Natural killer cell (primary cell): ENCODE data around the gene GSKIP. TPM values are rescaled to one million over a fixed set of nuclear protein-coding genes. Genes with fewer than 3 reads are reported as not detected.

ENCODE experiments used
- ATAC-seq, 3 donors: fragments of 150-1000 bp in 2 of 3; fragments of 200-7000 bp in 1 of 3; cut with Tn5 transposase; 1 replicate in 1 of 3; 2 replicates in 2 of 3; pipeline ENCODE4 v1.10.0; 2021; ENCODE audit warnings: mild to moderate bottlenecking in 2 of 3, moderate library complexity in 2 of 3
- DNase-seq, 2 donors: peaks; one replicate each; pipeline versions ENCODE4 v3.0.0 to v3.0.0-alpha.2; 2013 to 2021; ENCODE audit warnings: mixed read lengths in 1 of 2
- H3K27ac ChIP-seq: one replicate; pipeline ENCODE4 v1.5.1; 2013; ENCODE audit warnings: mild to moderate bottlenecking, low read length
- H3K27me3 ChIP-seq: one replicate; pipeline ENCODE4 v1.6.1; 2013; ENCODE audit warnings: low read length; ENCODE audit not compliant: control insufficient read depth, insufficient read depth
- H3K36me3 ChIP-seq: one replicate; pipeline ENCODE4 v1.6.1; 2013; ENCODE audit warnings: low read length; ENCODE audit not compliant: control insufficient read depth, insufficient read depth
- H3K4me1 ChIP-seq: one replicate; pipeline ENCODE4 v1.6.1; 2013; ENCODE audit warnings: low read length; ENCODE audit not compliant: control insufficient read depth, insufficient read depth
- H3K4me3 ChIP-seq: one replicate; pipeline ENCODE4 v1.5.1; 2013; ENCODE audit warnings: low read length
- H3K9me3 ChIP-seq: one replicate; pipeline ENCODE4 v1.6.1; 2013; ENCODE audit warnings: low read length; ENCODE audit not compliant: control insufficient read depth, insufficient read depth
- H3K27ac Mint-ChIP-seq, 2 donors: one replicate each; pipeline ENCODE4 v1.8.0; 2022; ENCODE audit warnings: mild to moderate bottlenecking in 2 of 2, mixed read lengths in 2 of 2, moderate library complexity in 1 of 2
- H3K27me3 Mint-ChIP-seq, 2 donors: one replicate each; pipeline ENCODE4 v1.8.0; 2022; ENCODE audit warnings: low read depth in 2 of 2, mixed read lengths in 2 of 2
- H3K36me3 Mint-ChIP-seq: one replicate; pipeline ENCODE4 v1.8.0; 2022; ENCODE audit warnings: mixed read lengths
- H3K4me1 Mint-ChIP-seq, 2 donors: one replicate each; pipeline ENCODE4 v1.8.0; 2022; ENCODE audit warnings: mixed read lengths in 2 of 2
- H3K4me3 Mint-ChIP-seq: one replicate; pipeline ENCODE4 v1.8.0; 2022; ENCODE audit warnings: mild to moderate bottlenecking, moderate library complexity, mixed read lengths
- H3K9me3 Mint-ChIP-seq, 2 donors: one replicate each; pipeline ENCODE4 v1.8.0; 2022; ENCODE audit warnings: mixed read lengths in 2 of 2
- CTCF ChIP-seq: fragments of 200-600 bp; IDR thresholded peaks from one replicate; pipeline ENCODE4 v1.8.0; 2022; ENCODE audit warnings: antibody characterized with exemption
- WGBS: methylation state at CpG from one replicate; pipeline ENCODE4 v1.1.7; 2013; ENCODE audit warnings: missing lambda C conversion rate; ENCODE audit not compliant: insufficient coverage; 5-methylcytosine and 5-hydroxymethylcytosine counted together
- intact Hi-C: fragments of 100-400 bp; cut with micrococcal nuclease; formaldehyde crosslinking; loops from one replicate; pipeline ENCODE4 v1.14.2; 2022
- total RNA-seq, 4 donors: library from RNA; stranded (reverse); fragments of 120-200 nt in 1 of 4; gene quantifications; one replicate each; pipeline versions ENCODE4 v1.2.3 to v1.2.4, GENCODE V29; 2013 to 2022

Gene GSKIP
- total RNA-seq, 3 donors from 2014 or later (not counting 1 experiment from before 2014, with no cell fraction given): 6.6 to 11.8 (median 7.9) TPM

GRCh38 chr14:96368534-96368933 lies 5.2 kb downstream of the GSKIP start:
- H3K27me3 Mint-ChIP-seq: no peaks in the 10 kb centered on the region
- no peak overlapping the region for H3K4me3 Mint-ChIP-seq
- no peak overlapping the region for H3K4me3 ChIP-seq
- no peak for TF ChIP-seq CTCF
- WGBS: 97% methylated on average over 1 of the region's 1 CpG
- intact Hi-C loops: no loop called here
- peaks cover 20 to 23% of the 10 kb centered on the region in 2 donors for H3K4me1 Mint-ChIP-seq
- DNase-seq: no peak
- H3K27ac Mint-ChIP-seq: no peak overlapping the region
- H3K9me3 Mint-ChIP-seq: no peaks in the 10 kb centered on the region
- H3K27me3 ChIP-seq: no peaks in the 10 kb centered on the region
- peaks cover 10% of the 10 kb centered on the region for H3K4me1 ChIP-seq
- no peaks in the 10 kb centered on the region for H3K9me3 ChIP-seq
- no peak for ATAC-seq
- no peak overlapping the region for H3K27ac ChIP-seq
- H3K36me3 Mint-ChIP-seq: no peaks in the 10 kb centered on the region
- H3K36me3 ChIP-seq: no peaks in the 10 kb centered on the region

GRCh38 chr14:96370528-96370927 lies 7.2 kb downstream of the GSKIP start:
- no peak for ATAC-seq
- 98% methylated on average over 5 of the region's 5 CpGs for WGBS
- H3K27ac Mint-ChIP-seq: no peak overlapping the region
- no peaks in the 10 kb centered on the region for H3K36me3 ChIP-seq
- H3K36me3 Mint-ChIP-seq: no peaks in the 10 kb centered on the region
- no peaks in the 10 kb centered on the region for H3K9me3 Mint-ChIP-seq
- H3K27ac ChIP-seq: no peak overlapping the region
- H3K27me3 Mint-ChIP-seq: no peaks in the 10 kb centered on the region
- H3K9me3 ChIP-seq: no peaks in the 10 kb centered on the region
- H3K4me3 ChIP-seq: no peak overlapping the region
- H3K4me1 Mint-ChIP-seq: peaks cover 5 to 8% of the 10 kb centered on the region in 2 donors
- TF ChIP-seq CTCF: no peak
- no peaks in the 10 kb centered on the region for H3K4me1 ChIP-seq
- no peaks in the 10 kb centered on the region for H3K27me3 ChIP-seq
- no peak for DNase-seq
- intact Hi-C loops: no loop called here
- H3K4me3 Mint-ChIP-seq: no peak overlapping the region

- no peak overlapping the region for H3K4me3 ChIP-seq
- 100% methylated on average over 3 of the region's 3 CpGs for WGBS
- H3K4me1 ChIP-seq: no peaks in the 10 kb centered on the region
- H3K9me3 ChIP-seq: no peaks in the 10 kb centered on the region
- H3K27ac Mint-ChIP-seq: no peak overlapping the region
- no peaks in the 10 kb centered on the region for H3K9me3 Mint-ChIP-seq
- no peak overlapping the region for H3K27ac ChIP-seq
- H3K27me3 Mint-ChIP-seq: no peaks in the 10 kb centered on the region
- intact Hi-C loops: no loop called here
- peaks cover 8 to 11% of the 10 kb centered on the region in 2 donors for H3K4me1 Mint-ChIP-seq
- DNase-seq (no peak), ATAC-seq (no peak)
- H3K36me3 Mint-ChIP-seq: no peaks in the 10 kb centered on the region
- H3K27me3 ChIP-seq: no peaks in the 10 kb centered on the region
- no peak for TF ChIP-seq CTCF
- no peaks in the 10 kb centered on the region for H3K36me3 ChIP-seq
- no peak overlapping the region for H3K4me3 Mint-ChIP-seq
Measured at GRCh38 chr14:96373538-96373937, 10.2 kb downstream of the GSKIP start.

- H3K27ac ChIP-seq: no peak overlapping the region
- no peaks in the 10 kb centered on the region for H3K9me3 ChIP-seq
- intact Hi-C loops: no loop called here
- ATAC-seq (no peak), DNase-seq (no peak)
- H3K4me3 ChIP-seq: no peak overlapping the region
- H3K27ac Mint-ChIP-seq: no peak overlapping the region
- WGBS: 98% methylated on average over 3 of the region's 3 CpGs
- H3K4me1 ChIP-seq: no peaks in the 10 kb centered on the region
- no peak for TF ChIP-seq CTCF
- no peaks in the 10 kb centered on the region for H3K36me3 ChIP-seq
- H3K27me3 Mint-ChIP-seq: no peaks in the 10 kb centered on the region
- H3K4me3 Mint-ChIP-seq: no peak overlapping the region
- H3K27me3 ChIP-seq: no peaks in the 10 kb centered on the region
- H3K9me3 Mint-ChIP-seq: no peaks in the 10 kb centered on the region
- peaks cover 14 to 18% of the 10 kb centered on the region in 2 donors for H3K4me1 Mint-ChIP-seq
- H3K36me3 Mint-ChIP-seq: no peaks in the 10 kb centered on the region
Measured at GRCh38 chr14:96376093-96376492, 12.8 kb downstream of the GSKIP start.
